K562 (cell line): ENCODE results near the gene RGS19.

Experiments
- RAD21 ChIP-seq, 2 experiments: fragments of 250-450 bp in 1 of 2; fragments of 450-650 bp in 1 of 2; sonication (Bioruptor Pico) in 1 of 2; formaldehyde crosslinking in 1 of 2; IDR thresholded peaks in 1 of 2; conservative IDR thresholded peaks in 1 of 2; 2 replicates each; pipeline versions ENCODE4 v1.4.0 to v1.8.0; 2020 to 2022; ENCODE audit warnings: mild to moderate bottlenecking in 2 of 2, moderate library complexity in 1 of 2
- TAF1 ChIP-seq: IDR thresholded peaks from 2 replicates; pipeline ENCODE4 v1.6.1; 2011; ENCODE audit warnings: mild to moderate bottlenecking, low read length, moderate library complexity; ENCODE audit not compliant: insufficient read depth, control insufficient read depth, severe bottlenecking; ENCODE audit errors: extremely low read depth
- ZNF354B ChIP-seq: fragments of 250-450 bp; sonication (Bioruptor Pico); IDR thresholded peaks from 2 replicates; pipeline ENCODE4 v1.4.0; 2020
- ZNF586 ChIP-seq: fragments of 450-650 bp; formaldehyde crosslinking; conservative IDR thresholded peaks from 2 replicates; pipeline ENCODE4 v1.4.0; 2020; ENCODE audit warnings: mild to moderate bottlenecking, moderate library complexity
- TF ChIP-seq, protein P1 (sequence below): fragments of 450-650 bp; IDR thresholded peaks from 2 replicates; pipeline ENCODE4 v1.7.0; 2016; ENCODE audit warnings: borderline replicate concordance

DNA sequence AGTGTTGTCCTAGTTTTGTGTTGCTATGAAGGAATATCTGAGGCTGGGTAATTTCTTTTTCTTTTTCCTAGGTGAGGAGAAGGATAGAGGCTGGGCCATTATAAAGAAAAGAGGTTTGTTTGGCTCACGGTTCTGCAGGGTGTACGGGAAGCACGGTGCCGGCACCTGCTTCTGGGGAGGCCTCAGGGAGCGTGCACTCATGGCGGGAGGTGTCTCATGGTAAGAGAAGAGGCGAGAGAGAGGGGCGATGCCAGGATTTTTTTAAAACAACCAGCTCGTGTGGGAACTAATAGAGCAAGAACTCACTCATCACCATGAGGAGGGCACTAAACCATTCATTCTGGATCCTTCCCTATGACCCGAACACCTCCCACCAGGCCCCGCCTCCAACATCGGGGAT is 42.3 kb upstream of the RGS19 start:
- TF ChIP-seq RAD21 (CRISPR knock-in tag; conservative IDR thresholded peaks at IDR 0.05 in 1 of 2, IDR thresholded peaks at IDR 0.05 in 1 of 2) = no peak
- TF ChIP-seq ZNF586 (CRISPR knock-in tag) = no peak
- TF ChIP-seq, protein P1, sequence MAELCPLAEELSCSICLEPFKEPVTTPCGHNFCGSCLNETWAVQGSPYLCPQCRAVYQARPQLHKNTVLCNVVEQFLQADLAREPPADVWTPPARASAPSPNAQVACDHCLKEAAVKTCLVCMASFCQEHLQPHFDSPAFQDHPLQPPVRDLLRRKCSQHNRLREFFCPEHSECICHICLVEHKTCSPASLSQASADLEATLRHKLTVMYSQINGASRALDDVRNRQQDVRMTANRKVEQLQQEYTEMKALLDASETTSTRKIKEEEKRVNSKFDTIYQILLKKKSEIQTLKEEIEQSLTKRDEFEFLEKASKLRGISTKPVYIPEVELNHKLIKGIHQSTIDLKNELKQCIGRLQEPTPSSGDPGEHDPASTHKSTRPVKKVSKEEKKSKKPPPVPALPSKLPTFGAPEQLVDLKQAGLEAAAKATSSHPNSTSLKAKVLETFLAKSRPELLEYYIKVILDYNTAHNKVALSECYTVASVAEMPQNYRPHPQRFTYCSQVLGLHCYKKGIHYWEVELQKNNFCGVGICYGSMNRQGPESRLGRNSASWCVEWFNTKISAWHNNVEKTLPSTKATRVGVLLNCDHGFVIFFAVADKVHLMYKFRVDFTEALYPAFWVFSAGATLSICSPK = no peak
- TF ChIP-seq TAF1 = no peak
- no peak for TF ChIP-seq ZNF354B (CRISPR knock-in tag)
